Measurements from ENCODE around the gene PTPRG.

PTPRG gene

GRCh38 chr3:61578667-61579367 lies 17.4 kb downstream of the PTPRG start:
- Histone ChIP-seq H4K20me1 (ENCODE audit: insufficient read depth, low read length, poor library complexity, severe bottlenecking) (no peaks in the 10 kb centered on the region), H3K4me1 (ENCODE audit: insufficient read depth, low read length, poor library complexity, severe bottlenecking) (peaks cover 11% of the 10 kb centered on the region), H3K79me2 (ENCODE audit: insufficient read depth, low read length) (0 out of 2 replicates have a peak, but pooled peaks cover 5% of the 10 kb centered on the region), H3K27me3 (ENCODE audit: insufficient read depth, low read length, poor library complexity, severe bottlenecking) (no peaks in the 10 kb centered on the region), H3K4me3 (ENCODE audit: low read length, poor library complexity, severe bottlenecking) (no peak overlapping the region), H3K9me2 (replicated peaks; ENCODE audit: low read depth, low read length) (no peaks in the 10 kb centered on the region), H3K9me3 (ENCODE audit: insufficient read depth, low read depth, low read length) (no peaks in the 10 kb centered on the region; the same call in 1 of the 2 replicates), H2AFZ (ENCODE audit: low read length) (no peak overlapping the region), H3K36me3 (ENCODE audit: insufficient read depth, low read length) (no peaks in the 10 kb centered on the region), H3F3A (ENCODE audit: low read depth) (no peaks in the 10 kb centered on the region), H3K9ac (ENCODE audit: low read depth, low read length, poor library complexity, severe bottlenecking) (no peak overlapping the region), H3K4me2 (ENCODE audit: low read depth, low read length, poor library complexity, severe bottlenecking) (no peak overlapping the region)
- TF ChIP-seq CTCF (conservative IDR thresholded peaks at IDR 0.05; ENCODE audit: low read length) (no peak), EZH2phosphoT487 (IDR thresholded peaks at IDR 0.05; ENCODE audit: borderline replicate concordance) (no peak)

DNA sequence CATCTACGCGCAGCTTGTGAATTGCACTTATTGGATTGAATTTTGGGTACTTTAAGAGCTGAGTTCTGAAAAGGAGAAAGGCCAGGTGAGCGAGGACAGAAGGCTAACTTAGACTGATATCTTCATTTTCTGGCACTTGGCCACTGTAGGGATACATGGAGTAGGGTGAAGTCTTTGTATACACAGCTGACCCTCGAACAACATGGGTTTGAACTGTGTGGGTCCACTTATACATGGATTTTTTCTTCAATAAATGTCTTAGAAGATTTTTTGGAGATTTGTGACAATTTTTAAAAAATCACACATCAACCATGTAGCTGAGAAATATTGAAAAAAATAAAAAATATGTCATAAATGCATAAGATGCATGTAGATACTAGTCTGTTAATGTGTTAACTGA lies 18.3 kb downstream of the PTPRG start:
- Histone ChIP-seq H3K79me2 (ENCODE audit: insufficient read depth, low read length) (0 out of 2 replicates have a peak, but pooled peaks cover 5% of the 10 kb centered on the region), H3K9ac (ENCODE audit: low read depth, low read length, poor library complexity, severe bottlenecking) (no peak overlapping the region), H3K27me3 (ENCODE audit: insufficient read depth, low read length, poor library complexity, severe bottlenecking) (no peaks in the 10 kb centered on the region), H3K9me3 (ENCODE audit: insufficient read depth, low read depth, low read length) (no peaks in the 10 kb centered on the region; the same call in 1 of the 2 replicates), H3F3A (ENCODE audit: low read depth) (no peaks in the 10 kb centered on the region), H2AFZ (ENCODE audit: low read length) (no peak overlapping the region), H3K9me2 (replicated peaks; ENCODE audit: low read depth, low read length) (no peaks in the 10 kb centered on the region), H3K4me2 (ENCODE audit: low read depth, low read length, poor library complexity, severe bottlenecking) (no peak overlapping the region), H3K4me1 (ENCODE audit: insufficient read depth, low read length, poor library complexity, severe bottlenecking) (peaks cover 11% of the 10 kb centered on the region), H3K36me3 (ENCODE audit: insufficient read depth, low read length) (no peaks in the 10 kb centered on the region), H3K4me3 (ENCODE audit: low read length, poor library complexity, severe bottlenecking) (no peak overlapping the region), H4K20me1 (ENCODE audit: insufficient read depth, low read length, poor library complexity, severe bottlenecking) (no peaks in the 10 kb centered on the region)
- TF ChIP-seq EZH2phosphoT487 (IDR thresholded peaks at IDR 0.05; ENCODE audit: borderline replicate concordance) (no peak), CTCF (conservative IDR thresholded peaks at IDR 0.05; ENCODE audit: low read length) (no peak)

DNA sequence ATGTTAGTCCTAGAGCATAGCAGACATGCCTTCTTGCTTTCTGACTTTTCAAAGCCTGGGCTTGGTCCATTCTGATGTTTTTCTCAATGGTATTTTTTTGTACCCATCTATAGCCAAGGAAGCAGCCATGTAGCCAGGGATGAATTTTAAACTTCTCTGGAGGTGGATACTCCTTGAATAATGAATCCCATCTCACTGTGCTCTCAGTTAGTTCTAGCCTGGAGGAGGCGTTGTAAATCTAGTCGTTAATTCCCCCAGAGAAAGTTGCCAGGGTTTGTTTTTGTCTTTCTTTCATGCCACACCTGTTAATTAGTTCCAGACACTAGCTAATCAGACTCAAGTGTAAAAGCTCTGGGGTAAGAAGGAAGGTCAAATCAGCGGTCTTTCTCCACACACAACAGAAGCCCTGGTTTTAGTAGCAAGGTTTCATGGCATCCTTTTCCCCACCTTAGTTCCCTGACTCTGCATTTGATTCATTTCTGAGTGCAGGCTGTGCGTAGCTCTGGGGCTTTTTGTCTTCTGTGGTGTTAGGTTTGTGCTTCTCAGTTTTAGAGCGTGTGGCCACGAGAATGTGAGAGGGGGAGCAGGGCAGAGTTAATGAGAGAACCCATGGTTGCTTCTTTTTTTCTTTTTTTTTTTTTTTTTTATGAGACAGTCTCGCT lies 19.7 kb downstream of the PTPRG start:
- Histone ChIP-seq H3K4me3 (ENCODE audit: low read length, poor library complexity, severe bottlenecking) (no peak overlapping the region), H3K27me3 (ENCODE audit: insufficient read depth, low read length, poor library complexity, severe bottlenecking) (no peaks in the 10 kb centered on the region), H3K4me1 (ENCODE audit: insufficient read depth, low read length, poor library complexity, severe bottlenecking) (peaks cover 4% of the 10 kb centered on the region), H4K20me1 (ENCODE audit: insufficient read depth, low read length, poor library complexity, severe bottlenecking) (no peaks in the 10 kb centered on the region), H2AFZ (ENCODE audit: low read length) (no peak overlapping the region), H3K36me3 (ENCODE audit: insufficient read depth, low read length) (no peaks in the 10 kb centered on the region), H3F3A (ENCODE audit: low read depth) (no peaks in the 10 kb centered on the region), H3K9ac (ENCODE audit: low read depth, low read length, poor library complexity, severe bottlenecking) (no peak overlapping the region), H3K9me3 (ENCODE audit: insufficient read depth, low read depth, low read length) (no peaks in the 10 kb centered on the region), H3K9me2 (replicated peaks; ENCODE audit: low read depth, low read length) (no peaks in the 10 kb centered on the region), H3K4me2 (ENCODE audit: low read depth, low read length, poor library complexity, severe bottlenecking) (no peak overlapping the region), H3K79me2 (ENCODE audit: insufficient read depth, low read length) (peaks cover 5% of the 10 kb centered on the region; the same call in 1 of the 2 replicates)
- no peak for TF ChIP-seq EZH2phosphoT487 (IDR thresholded peaks at IDR 0.05; ENCODE audit: borderline replicate concordance)

Measured in Loucy (cell line).